ENCODE data around the gene GRB2. TPM values are rescaled to one million over a fixed set of nuclear protein-coding genes. Genes with fewer than 3 reads are reported as not detected.

The GRB2 gene
- total and polyA plus RNA-seq, 4 donors, result 51.0 to 198 (median 114) TPM

DNA sequence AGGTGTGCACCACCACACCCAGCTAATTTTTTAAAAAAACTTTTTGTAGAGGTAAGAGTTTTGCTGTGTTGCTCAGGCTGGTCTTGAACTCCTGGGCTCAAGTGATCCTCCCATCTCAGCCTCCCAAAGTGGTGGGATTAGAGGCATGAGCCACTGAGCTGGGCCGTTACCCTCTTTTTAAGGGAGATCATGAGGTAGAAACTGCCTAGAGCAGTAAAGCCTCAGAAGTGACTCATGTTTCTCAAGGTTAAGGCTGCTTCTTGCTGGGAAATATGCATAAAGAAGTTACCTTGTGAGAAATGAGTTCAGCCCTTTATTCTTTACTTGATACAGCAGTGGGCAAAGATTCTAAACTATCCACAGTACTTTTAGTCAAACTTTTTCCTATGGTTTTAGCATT, 38.2 kb downstream of the GRB2 start:
- Histone ChIP-seq H3K9ac (ENCODE audit: insufficient read depth in 1 of 2, low read length in 2 of 2) (no peak overlapping the region), H3K4me3 (no peak overlapping the region), H3K27me3 (ENCODE audit: control insufficient read depth in 3 of 3, insufficient read depth in 3 of 3, low read length in 2 of 3) (no peaks in the 10 kb centered on the region), H3K9me3 (ENCODE audit: control insufficient read depth in 4 of 4, insufficient read depth in 3 of 4, low read length in 3 of 4) (no peaks in the 10 kb centered on the region), H3K36me3 (ENCODE audit: control insufficient read depth in 4 of 4, insufficient read depth in 4 of 4, low read length in 4 of 4) (no peaks in the 10 kb centered on the region), H3K4me1 (ENCODE audit: control insufficient read depth in 5 of 5, insufficient read depth in 5 of 5, low read length in 5 of 5) (peaks cover 0 to 49% (median 0%) of the 10 kb centered on the region in 5 donors), H3K27ac (ENCODE audit: low read depth in 1 of 2, low read length in 1 of 2) (no peak overlapping the region)
- TF ChIP-seq, protein P1, sequence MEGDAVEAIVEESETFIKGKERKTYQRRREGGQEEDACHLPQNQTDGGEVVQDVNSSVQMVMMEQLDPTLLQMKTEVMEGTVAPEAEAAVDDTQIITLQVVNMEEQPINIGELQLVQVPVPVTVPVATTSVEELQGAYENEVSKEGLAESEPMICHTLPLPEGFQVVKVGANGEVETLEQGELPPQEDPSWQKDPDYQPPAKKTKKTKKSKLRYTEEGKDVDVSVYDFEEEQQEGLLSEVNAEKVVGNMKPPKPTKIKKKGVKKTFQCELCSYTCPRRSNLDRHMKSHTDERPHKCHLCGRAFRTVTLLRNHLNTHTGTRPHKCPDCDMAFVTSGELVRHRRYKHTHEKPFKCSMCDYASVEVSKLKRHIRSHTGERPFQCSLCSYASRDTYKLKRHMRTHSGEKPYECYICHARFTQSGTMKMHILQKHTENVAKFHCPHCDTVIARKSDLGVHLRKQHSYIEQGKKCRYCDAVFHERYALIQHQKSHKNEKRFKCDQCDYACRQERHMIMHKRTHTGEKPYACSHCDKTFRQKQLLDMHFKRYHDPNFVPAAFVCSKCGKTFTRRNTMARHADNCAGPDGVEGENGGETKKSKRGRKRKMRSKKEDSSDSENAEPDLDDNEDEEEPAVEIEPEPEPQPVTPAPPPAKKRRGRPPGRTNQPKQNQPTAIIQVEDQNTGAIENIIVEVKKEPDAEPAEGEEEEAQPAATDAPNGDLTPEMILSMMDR (IDR thresholded peaks at IDR 0.05; ENCODE audit: control extremely low read depth, extremely low read depth), result no peak
- no peak for DNase-seq
- 85 to 88% methylated on average over 1 of the region's 1 CpG for whole genome bisulfite sequencing, 2 donors
- ATAC-seq (ENCODE audit: insufficient read depth, low FRiP score), result no peak

DNA sequence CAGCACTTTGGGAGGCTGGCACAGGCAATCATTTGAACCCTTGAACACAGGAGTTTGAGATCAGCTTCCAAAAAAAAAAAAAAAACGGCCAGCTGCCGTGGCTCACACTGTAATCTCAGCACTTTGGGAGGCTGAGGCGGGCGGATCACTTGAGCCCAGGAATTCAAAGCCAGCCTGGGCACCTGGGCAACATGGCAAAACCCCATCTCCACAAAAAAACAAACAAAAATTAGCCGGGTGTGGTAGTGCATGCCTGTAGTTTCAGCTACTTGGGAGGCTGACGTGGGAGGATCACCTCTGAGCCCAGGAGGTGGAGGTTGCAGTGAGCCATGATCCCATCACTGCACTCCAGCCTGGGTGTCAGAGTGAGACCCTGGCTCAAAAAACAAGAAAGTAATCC, 39.0 kb downstream of the GRB2 start:
- Histone ChIP-seq H3K4me1 (ENCODE audit: control insufficient read depth in 5 of 5, insufficient read depth in 5 of 5, low read length in 5 of 5) (peaks cover 0 to 44% (median 0%) of the 10 kb centered on the region in 5 donors), H3K9ac (ENCODE audit: insufficient read depth in 1 of 2, low read length in 2 of 2) (no peak overlapping the region), H3K36me3 (ENCODE audit: control insufficient read depth in 4 of 4, insufficient read depth in 4 of 4, low read length in 4 of 4) (no peaks in the 10 kb centered on the region), H3K27ac (ENCODE audit: low read depth in 1 of 2, low read length in 1 of 2) (no peak overlapping the region), H3K9me3 (ENCODE audit: control insufficient read depth in 4 of 4, insufficient read depth in 3 of 4, low read length in 3 of 4) (no peaks in the 10 kb centered on the region), H3K4me3 (no peak overlapping the region), H3K27me3 (ENCODE audit: control insufficient read depth in 3 of 3, insufficient read depth in 3 of 3, low read length in 2 of 3) (no peaks in the 10 kb centered on the region)
- 44 to 64% methylated on average over 6 of the region's 6 CpGs for WGBS, 2 donors
- no peak for DNase-seq
- no peak for ATAC-seq (ENCODE audit: insufficient read depth, low FRiP score)
- TF ChIP-seq, protein P1 (IDR thresholded peaks at IDR 0.05; ENCODE audit: control extremely low read depth, extremely low read depth), result no peak

DNA sequence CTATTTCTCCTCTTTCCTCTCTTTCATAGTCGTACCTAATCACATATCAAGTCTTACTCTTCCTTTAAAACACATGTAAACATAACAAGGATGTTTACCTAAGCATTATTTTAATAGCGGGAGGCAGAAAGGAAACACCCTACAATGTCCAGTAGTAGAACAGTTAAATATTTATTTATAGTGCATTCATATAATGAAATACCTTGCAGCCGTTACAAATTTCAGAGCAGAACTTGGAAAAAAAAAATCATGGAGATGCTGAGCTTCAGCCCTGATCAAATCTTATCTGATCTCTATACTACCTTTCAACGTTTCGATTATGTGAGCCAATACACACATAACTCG, 39.6 kb downstream of the GRB2 start:
- TF ChIP-seq, protein P1 (IDR thresholded peaks at IDR 0.05; ENCODE audit: control extremely low read depth, extremely low read depth), result no peak
- Histone ChIP-seq H3K27me3 (ENCODE audit: control insufficient read depth in 3 of 3, insufficient read depth in 3 of 3, low read length in 2 of 3) (no peaks in the 10 kb centered on the region), H3K27ac (ENCODE audit: low read depth in 1 of 2, low read length in 1 of 2) (no peak overlapping the region), H3K4me1 (ENCODE audit: control insufficient read depth in 5 of 5, insufficient read depth in 5 of 5, low read length in 5 of 5) (peaks cover 0 to 46% (median 2%) of the 10 kb centered on the region in 5 donors), H3K9ac (ENCODE audit: insufficient read depth in 1 of 2, low read length in 2 of 2) (no peak overlapping the region), H3K4me3 (no peak overlapping the region), H3K36me3 (ENCODE audit: control insufficient read depth in 4 of 4, insufficient read depth in 4 of 4, low read length in 4 of 4) (no peaks in the 10 kb centered on the region), H3K9me3 (ENCODE audit: control insufficient read depth in 4 of 4, insufficient read depth in 3 of 4, low read length in 3 of 4) (no peaks in the 10 kb centered on the region)
- DNase-seq (no peak), ATAC-seq (ENCODE audit: insufficient read depth, low FRiP score) (no peak)
- 42 to 67% methylated on average over 6 of the region's 6 CpGs for WGBS, 2 donors

Data from lung (tissue), 12 donors.